Cardiac muscle cell (in vitro differentiated cells and primary cell): ENCODE results near the gene SLC22A3. TPM values are rescaled to one million over a fixed set of nuclear protein-coding genes. Genes with fewer than 3 reads are reported as not detected.

Experiments used
- DNase-seq, 2 donors: peaks; one replicate each; pipeline versions ENCODE4 v3.0.0 to v3.0.0-alpha.2; 2010 to 2017; ENCODE audit warnings: low read depth in 1 of 2, low spot score in 1 of 2
- H3K27ac ChIP-seq: fragments of 200-600 bp; sonication (generic); 2 replicates; pipeline ENCODE4 v1.5.1; 2016
- H3K27me3 ChIP-seq: fragments of 200-600 bp; sonication (generic); 2 replicates; pipeline ENCODE4 v1.6.0; 2016; ENCODE audit warnings: control low read depth
- H3K36me3 ChIP-seq: fragments of 200-600 bp; sonication (generic); 2 replicates; pipeline ENCODE4 v1.5.1; 2016; ENCODE audit warnings: control low read depth
- H3K4me1 ChIP-seq: fragments of 200-600 bp; sonication (generic); 2 replicates; pipeline ENCODE4 v1.8.1; 2017; ENCODE audit warnings: low read depth, mild to moderate bottlenecking, mixed run types
- H3K4me3 ChIP-seq: fragments of 200-600 bp; sonication (generic); 2 replicates; pipeline ENCODE4 v1.5.1; 2016; ENCODE audit warnings: mild to moderate bottlenecking
- H3K9me3 ChIP-seq: fragments of 200-600 bp; sonication (generic); 2 replicates; pipeline ENCODE4 v1.5.1; 2017; ENCODE audit warnings: low read depth, mild to moderate bottlenecking, control low read depth
- CTCF ChIP-seq: IDR thresholded peaks from 2 replicates; pipeline ENCODE4 v1.5.1; 2012; ENCODE audit warnings: low read depth, mild to moderate bottlenecking, low read length
- polyA plus RNA-seq: library from polyadenylated mRNA; unstranded; fragments of >200 nt; fragmentation: Nextera tagmentation; extraction: Ambion mirVana; gene quantifications from 2 replicates; pipeline ENCODE4 v1.2.1, GENCODE V29; 2016
- total RNA-seq: library from RNA; depleted of rRNA; stranded (reverse); fragments of >200 nt; gene quantifications from 2 replicates; pipeline ENCODE4 v1.2.3, GENCODE V29; 2016

SLC22A3 gene
- total and polyA plus RNA-seq, 2 experiments from 2014 or later, result 0.74 TPM; not detected in 1

- TF ChIP-seq CTCF, result no peak
- Histone ChIP-seq H3K4me1 (no peaks in the 10 kb centered on the region), H3K9me3 (no peaks in the 10 kb centered on the region), H3K36me3 (no peaks in the 10 kb centered on the region), H3K27me3 (no peaks in the 10 kb centered on the region), H3K4me3 (no peak overlapping the region), H3K27ac (no peak overlapping the region)
- DNase-seq, result no peak
Measured at GRCh38 chr6:160374836-160375560, 26.8 kb downstream of the SLC22A3 start.

- Histone ChIP-seq H3K4me1 (no peaks in the 10 kb centered on the region), H3K27me3 (no peaks in the 10 kb centered on the region), H3K27ac (no peak overlapping the region), H3K36me3 (no peaks in the 10 kb centered on the region), H3K4me3 (no peak overlapping the region), H3K9me3 (no peaks in the 10 kb centered on the region)
- no peak for DNase-seq
- TF ChIP-seq CTCF, result no peak
Measured at GRCh38 chr6:160375561-160375949, 27.4 kb downstream of the SLC22A3 start.

- no peak for TF ChIP-seq CTCF
- Histone ChIP-seq H3K4me1 (no peaks in the 10 kb centered on the region), H3K36me3 (no peaks in the 10 kb centered on the region), H3K9me3 (no peaks in the 10 kb centered on the region), H3K27ac (no peak overlapping the region), H3K27me3 (no peaks in the 10 kb centered on the region), H3K4me3 (no peak overlapping the region)
- DNase-seq, result no peak
Measured at GRCh38 chr6:160376445-160376844, 28.3 kb downstream of the SLC22A3 start.

- H3K36me3 ChIP-seq, result no peaks in the 10 kb centered on the region
- peak in 1 of 2 donors; percentile 35 for DNase-seq
- no peak for TF ChIP-seq CTCF
Measured at GRCh38 chr6:160378218-160378617, 30.0 kb downstream of the SLC22A3 start.

DNA sequence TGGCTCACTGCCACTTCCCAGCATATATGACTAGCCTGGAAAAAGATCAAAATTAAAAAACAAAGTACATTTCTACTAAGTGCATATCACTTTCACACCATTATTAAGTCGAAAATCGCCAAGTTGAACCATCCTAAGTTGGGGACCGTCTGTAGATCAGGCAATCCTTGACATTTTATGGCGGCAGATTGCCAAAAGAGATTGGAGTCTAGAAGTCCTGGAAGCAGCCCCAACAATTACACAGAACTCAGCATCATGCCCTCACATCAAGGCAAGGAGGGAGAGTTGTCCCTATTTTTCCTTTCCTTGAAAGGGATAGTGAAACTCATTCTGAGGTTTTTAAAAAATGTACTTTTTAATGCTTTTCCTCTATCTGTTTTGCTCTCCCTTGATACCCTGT lies 30.7 kb downstream of the SLC22A3 start:
- TF ChIP-seq CTCF, result no peak
- H3K9me3 ChIP-seq, result no peaks in the 10 kb centered on the region
- peak in 1 of 2 donors; percentile 53 for DNase-seq
- no peaks in the 10 kb centered on the region for H3K27me3 ChIP-seq
- no peak overlapping the region for H3K4me3 ChIP-seq
- no peaks in the 10 kb centered on the region for H3K4me1 ChIP-seq
- H3K36me3 ChIP-seq, result no peaks in the 10 kb centered on the region
- H3K27ac ChIP-seq, result no peak overlapping the region

More at GRCh38 chr6:160378218-160378617, 30.0 kb downstream of the SLC22A3 start:
- no peak overlapping the region for H3K27ac ChIP-seq
- H3K27me3 ChIP-seq, result no peaks in the 10 kb centered on the region
- no peaks in the 10 kb centered on the region for H3K4me1 ChIP-seq
- H3K4me3 ChIP-seq, result no peak overlapping the region
- no peaks in the 10 kb centered on the region for H3K9me3 ChIP-seq
